Mesothelial cell of epicardium (in vitro differentiated cells): ENCODE data around the gene SMARCC2. TPM values are rescaled to one million over a fixed set of nuclear protein-coding genes. Genes with fewer than 3 reads are reported as not detected.

ENCODE experiments used
- DNase-seq, 2 experiments: peaks; one replicate each; pipeline ENCODE4 v3.0.0; 2021; ENCODE audit warnings: low spot score in 2 of 2; ENCODE audit not compliant: unreplicated experiment in 2 of 2
- H3K27ac Mint-ChIP-seq: 2 replicates; pipeline ENCODE4 v1.8.0; 2021; ENCODE audit warnings: mixed read lengths
- H3K27me3 Mint-ChIP-seq: 2 replicates; pipeline ENCODE4 v1.8.0; 2021; ENCODE audit warnings: low read depth, mixed read lengths
- H3K36me3 Mint-ChIP-seq: 2 replicates; pipeline ENCODE4 v1.8.0; 2021; ENCODE audit warnings: mixed read lengths
- H3K4me1 Mint-ChIP-seq: 2 replicates; pipeline ENCODE4 v1.8.0; 2021; ENCODE audit warnings: mixed read lengths
- H3K4me3 Mint-ChIP-seq: 2 replicates; pipeline ENCODE4 v1.8.0; 2021; ENCODE audit warnings: mild to moderate bottlenecking, moderate library complexity, mixed read lengths
- H3K9me3 Mint-ChIP-seq: 2 replicates; pipeline ENCODE4 v1.8.0; 2021; ENCODE audit warnings: mixed read lengths
- CTCF ChIP-seq: fragments of 200-600 bp; sonication (generic); IDR thresholded peaks from one replicate; pipeline ENCODE4 v1.5.0; 2021; ENCODE audit warnings: antibody characterized with exemption; ENCODE audit not compliant: unreplicated experiment
- total RNA-seq: library from RNA; stranded (reverse); gene quantifications from 3 replicates; pipeline ENCODE4 v1.2.1, GENCODE V29; 2021

Gene SMARCC2
- total RNA-seq, 1 donor from 2014 or later, result 177 TPM

GRCh38 chr12:56155256-56155845 lies 33.9 kb downstream of the SMARCC2 start:
- peaks cover 44% of the 10 kb centered on the region for H3K4me1 Mint-ChIP-seq
- TF ChIP-seq CTCF, result no peak
- H3K36me3 Mint-ChIP-seq, result peaks cover 17% of the 10 kb centered on the region
- H3K27me3 Mint-ChIP-seq, result no peaks in the 10 kb centered on the region
- H3K9me3 Mint-ChIP-seq, result no peaks in the 10 kb centered on the region
- H3K27ac Mint-ChIP-seq, result no peak overlapping the region
- no peak for DNase-seq
- peak overlapping the region; percentile 26 for H3K4me3 Mint-ChIP-seq

GRCh38 chr12:56154818-56155217 lies 34.5 kb downstream of the SMARCC2 start:
- Mint-ChIP-seq H3K4me3 (peak overlapping the region; percentile 26), H3K4me1 (peaks cover 42% of the 10 kb centered on the region), H3K9me3 (no peaks in the 10 kb centered on the region), H3K27me3 (no peaks in the 10 kb centered on the region), H3K36me3 (peaks cover 12% of the 10 kb centered on the region), H3K27ac (no peak overlapping the region)
- TF ChIP-seq CTCF, result no peak
- DNase-seq, result no peak

- no peak overlapping the region for H3K27ac Mint-ChIP-seq
- TF ChIP-seq CTCF, result no peak
- H3K4me3 Mint-ChIP-seq, result no peak overlapping the region
- no peaks in the 10 kb centered on the region for H3K9me3 Mint-ChIP-seq
- H3K36me3 Mint-ChIP-seq, result peaks cover 11% of the 10 kb centered on the region
- DNase-seq, result no peak
- peaks cover 37% of the 10 kb centered on the region for H3K4me1 Mint-ChIP-seq
- no peaks in the 10 kb centered on the region for H3K27me3 Mint-ChIP-seq
These were observed 35.0 kb downstream of the SMARCC2 start for GRCh38 chr12:56154246-56154771.

- Mint-ChIP-seq H3K27me3 (no peaks in the 10 kb centered on the region), H3K36me3 (peaks cover 11% of the 10 kb centered on the region), H3K27ac (no peak overlapping the region), H3K4me1 (peaks cover 33% of the 10 kb centered on the region), H3K9me3 (no peaks in the 10 kb centered on the region), H3K4me3 (peak overlapping the region; percentile 93)
- no peak for TF ChIP-seq CTCF
- DNase-seq, result no peak
These were observed 35.6 kb downstream of the SMARCC2 start for GRCh38 chr12:56153678-56154065.

- no peaks in the 10 kb centered on the region for H3K9me3 Mint-ChIP-seq
- no peak for DNase-seq
- no peaks in the 10 kb centered on the region for H3K27me3 Mint-ChIP-seq
- peak overlapping the region; percentile 96 for H3K27ac Mint-ChIP-seq
- TF ChIP-seq CTCF, result no peak
- H3K4me3 Mint-ChIP-seq, result peak overlapping the region; percentile 93
- H3K4me1 Mint-ChIP-seq, result peaks cover 33% of the 10 kb centered on the region
- peaks cover 11% of the 10 kb centered on the region for H3K36me3 Mint-ChIP-seq
These were observed 36.3 kb downstream of the SMARCC2 start for GRCh38 chr12:56152756-56153677.
